ENCODE data around the gene HIF1A.
"Not testable (repeated sequence)": the region's sequence is repeated elsewhere in the genome, so short reads cannot be mapped to it uniquely, and the experiment has no call there.

The HIF1A gene

DNA sequence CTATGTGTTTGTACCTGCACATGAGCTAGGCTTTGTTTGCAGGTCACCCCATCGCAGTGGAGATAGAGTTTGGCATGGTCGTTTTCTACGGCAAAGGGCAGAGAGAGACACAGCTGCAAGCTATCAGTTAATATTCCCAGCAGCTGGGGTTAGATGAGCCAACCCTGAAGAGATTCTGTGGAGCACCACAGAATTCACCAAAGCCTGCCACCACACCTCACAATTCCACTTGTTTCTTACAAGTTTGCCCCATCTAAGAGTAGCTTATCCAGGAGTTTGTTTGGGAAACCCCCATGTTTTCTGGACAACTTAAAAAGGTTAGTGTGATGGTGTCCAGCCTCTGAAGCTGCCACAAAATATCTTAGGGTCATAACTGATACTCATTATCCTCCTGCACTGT, 20.0 kb upstream of the HIF1A start:
- no peak for DNase-seq

DNA sequence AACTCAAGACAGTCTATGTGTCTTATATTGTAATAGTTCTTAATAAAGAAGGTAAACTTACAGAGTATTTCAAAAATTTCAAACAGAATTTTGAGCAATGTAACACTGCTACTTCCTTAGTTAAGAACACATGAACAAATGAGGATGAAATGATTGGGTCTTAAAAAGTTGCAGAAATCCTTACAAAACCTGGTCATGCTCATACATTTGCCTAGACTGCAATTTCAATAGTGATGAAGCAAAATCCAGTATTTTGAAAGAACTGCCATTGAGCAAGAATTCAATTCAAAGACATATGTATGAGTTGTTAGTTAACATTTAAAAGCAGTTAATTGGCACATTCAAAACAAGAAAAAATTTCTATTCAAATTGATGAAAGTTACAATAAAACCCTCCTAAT, 17.8 kb upstream of the HIF1A start:
- no peak for DNase-seq

DNA sequence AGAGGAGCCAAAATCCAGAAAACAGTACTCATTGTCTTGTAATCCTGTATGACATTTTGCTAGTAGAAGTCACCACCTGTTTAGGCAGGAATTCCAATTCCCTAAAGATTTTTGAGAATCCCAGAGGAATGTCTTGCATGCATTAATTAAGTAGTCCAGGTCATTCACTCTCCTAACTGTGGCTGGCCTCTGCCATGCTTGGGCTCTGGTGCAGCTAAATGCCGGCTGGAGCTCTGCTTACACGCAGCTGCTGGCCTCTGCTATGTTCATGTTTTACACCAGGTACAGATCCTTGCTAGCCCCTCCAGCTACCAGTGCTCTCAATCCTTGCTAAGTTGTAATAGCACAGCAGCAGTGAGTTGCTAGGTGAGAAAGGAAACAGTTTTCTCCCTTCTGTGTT, 16.3 kb upstream of the HIF1A start:
- DNase-seq, result no peak

DNA sequence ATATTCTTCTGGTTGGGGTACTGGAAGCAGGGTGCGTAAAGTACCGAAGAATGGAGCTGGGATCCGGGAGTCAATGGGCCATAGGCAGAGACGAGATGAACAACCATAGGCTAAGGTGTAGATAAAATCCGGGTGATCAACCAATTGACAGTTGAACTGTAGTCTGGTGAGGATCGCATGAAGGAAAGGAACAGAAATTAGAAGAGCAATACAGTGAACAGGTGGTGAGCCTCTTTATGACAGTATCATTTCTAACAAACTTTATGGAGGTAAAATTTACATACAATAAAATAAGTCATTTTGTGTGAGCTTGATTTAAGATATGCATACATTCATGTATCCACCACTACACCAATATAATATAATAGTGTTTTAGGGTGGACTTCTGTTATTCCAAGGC, 13.9 kb upstream of the HIF1A start:
- DNase-seq, result no peak

DNA sequence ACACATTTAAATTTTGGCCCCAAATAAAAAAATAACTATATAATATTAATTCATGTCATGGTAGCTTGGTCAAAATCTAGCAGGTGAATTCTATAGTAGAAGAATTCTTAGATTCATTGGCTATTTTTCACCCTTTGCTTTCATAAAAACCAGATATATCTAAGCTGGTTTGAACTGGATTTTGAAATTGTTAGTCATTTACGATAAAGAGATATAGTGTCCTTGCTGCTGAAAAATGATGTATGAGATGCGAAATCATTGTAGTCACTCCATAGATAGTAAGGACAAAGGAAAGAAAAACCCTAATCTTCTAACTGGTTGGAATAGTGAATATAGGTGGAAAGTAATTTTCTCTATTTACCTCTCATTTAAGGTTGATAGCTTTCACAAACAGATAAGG, 12.2 kb upstream of the HIF1A start:
- DNase-seq, result no peak

DNA sequence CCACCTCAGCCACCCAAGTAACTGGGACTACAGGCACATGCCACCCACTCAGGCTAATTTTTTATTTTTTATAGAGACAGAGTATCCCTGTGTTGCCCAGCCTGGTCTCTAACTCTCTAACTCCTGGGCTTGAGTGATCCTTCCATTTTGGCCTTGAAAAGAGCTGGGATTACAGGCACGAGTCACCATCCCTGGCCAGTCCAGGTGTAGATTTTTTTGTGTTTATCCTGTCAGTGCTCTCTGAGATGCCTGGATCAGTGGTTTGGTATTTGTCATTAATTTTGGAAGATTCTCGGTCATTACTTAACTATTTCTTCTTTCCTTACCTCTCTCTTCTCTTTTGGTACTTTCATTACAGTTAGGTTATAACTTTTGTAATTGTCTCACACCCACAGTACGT, 5.3 kb upstream of the HIF1A start:
- no peak for DNase-seq

DNA sequence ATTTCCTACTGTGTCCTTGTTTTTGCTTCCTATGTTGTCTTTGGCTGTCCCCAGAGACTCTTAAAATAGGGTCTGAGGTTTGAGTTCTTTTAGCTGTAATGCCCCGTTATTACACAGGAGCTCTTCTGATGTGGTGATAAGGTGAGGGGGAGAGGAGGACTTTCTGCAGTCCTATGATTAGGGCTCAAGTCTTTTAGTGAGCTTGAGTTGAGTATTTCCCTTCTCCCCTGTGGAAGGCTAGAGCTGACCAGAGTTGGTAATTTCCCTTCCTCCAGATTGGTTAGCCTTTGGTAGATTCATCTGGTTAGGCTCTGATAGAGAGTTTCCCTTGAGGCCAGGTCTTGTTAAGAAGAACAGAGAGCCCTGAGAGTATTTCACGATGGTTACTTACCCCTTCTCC, 4.3 kb upstream of the HIF1A start:
- no peak for DNase-seq

DNA sequence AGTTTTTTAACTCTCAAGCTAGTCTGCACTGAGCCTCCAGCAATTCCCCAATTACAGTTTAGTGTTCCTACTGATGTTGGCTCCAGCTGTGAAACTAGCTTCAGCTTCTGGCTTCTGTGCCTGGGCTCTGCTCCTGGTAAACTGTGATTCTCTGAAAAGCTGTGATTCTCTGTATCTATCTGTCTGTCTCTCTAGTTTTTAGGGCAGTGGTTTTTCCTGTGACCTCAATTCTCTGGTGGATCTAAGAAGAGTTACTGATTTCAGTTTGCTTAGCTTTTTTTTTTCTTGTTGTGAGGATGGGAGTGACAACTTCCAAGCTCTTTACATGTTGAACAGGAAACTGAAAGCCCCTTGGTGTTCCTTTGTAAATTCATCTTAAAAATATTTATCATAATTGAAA, 3.8 kb upstream of the HIF1A start:
- DNase-seq, result no peak

DNA sequence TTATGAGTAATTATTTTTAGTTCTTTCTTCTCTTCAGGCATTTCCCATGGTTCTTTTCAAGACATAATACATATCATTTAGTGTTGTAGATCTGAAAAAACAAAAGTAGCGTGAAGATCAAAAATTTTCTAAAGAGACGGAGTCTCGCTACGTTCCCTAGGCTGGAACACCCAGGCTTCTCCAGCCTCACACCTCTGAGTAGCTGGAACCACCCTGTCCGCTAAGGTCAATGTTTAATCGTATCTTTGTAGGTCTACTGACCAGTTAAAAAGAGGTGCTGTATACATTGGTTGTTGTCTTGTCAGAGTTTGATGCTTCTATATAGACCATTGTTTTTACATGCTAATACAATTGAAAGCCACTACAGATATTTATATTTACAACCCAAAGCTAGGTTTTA, 1.3 kb upstream of the HIF1A start:
- DNase-seq, result no peak

DNA sequence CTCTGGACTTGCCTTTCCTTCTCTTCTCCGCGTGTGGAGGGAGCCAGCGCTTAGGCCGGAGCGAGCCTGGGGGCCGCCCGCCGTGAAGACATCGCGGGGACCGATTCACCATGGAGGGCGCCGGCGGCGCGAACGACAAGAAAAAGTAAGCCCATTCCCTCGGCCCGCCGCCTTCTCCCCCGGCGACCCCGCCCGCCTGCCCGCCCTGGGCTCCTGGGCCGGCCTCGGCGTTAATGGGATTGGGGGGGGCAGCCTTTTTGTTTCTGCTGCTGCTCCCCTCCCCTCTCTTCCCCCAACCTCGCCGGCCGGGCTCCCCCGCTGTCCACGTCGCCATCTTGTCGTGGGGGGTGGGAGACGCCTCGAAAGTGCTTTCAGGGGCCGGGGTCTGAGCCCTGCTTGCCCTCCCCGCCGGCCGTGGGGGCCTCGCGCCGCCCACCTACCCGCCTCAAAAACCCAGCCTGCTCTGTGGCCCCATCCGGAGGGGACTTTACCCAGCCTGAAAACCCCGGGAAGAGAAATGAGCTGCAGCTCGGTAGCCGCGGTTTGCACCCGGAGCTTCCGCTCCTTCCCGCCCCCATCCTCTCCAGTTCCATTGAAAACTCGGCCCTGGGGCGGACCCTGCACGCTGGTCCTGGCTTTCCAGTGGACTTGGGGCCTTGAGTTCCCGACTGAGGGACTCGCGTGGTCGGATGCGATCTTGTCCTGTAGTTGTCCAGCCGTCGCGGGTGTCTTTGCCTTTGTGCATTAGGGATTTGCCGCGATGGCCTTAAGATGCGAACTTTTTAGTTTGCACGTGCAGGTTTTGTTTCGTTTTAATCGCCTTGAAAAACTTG, 598 bp downstream of the HIF1A start:
- DNase-seq, result peak; percentile 24 to 59

DNA sequence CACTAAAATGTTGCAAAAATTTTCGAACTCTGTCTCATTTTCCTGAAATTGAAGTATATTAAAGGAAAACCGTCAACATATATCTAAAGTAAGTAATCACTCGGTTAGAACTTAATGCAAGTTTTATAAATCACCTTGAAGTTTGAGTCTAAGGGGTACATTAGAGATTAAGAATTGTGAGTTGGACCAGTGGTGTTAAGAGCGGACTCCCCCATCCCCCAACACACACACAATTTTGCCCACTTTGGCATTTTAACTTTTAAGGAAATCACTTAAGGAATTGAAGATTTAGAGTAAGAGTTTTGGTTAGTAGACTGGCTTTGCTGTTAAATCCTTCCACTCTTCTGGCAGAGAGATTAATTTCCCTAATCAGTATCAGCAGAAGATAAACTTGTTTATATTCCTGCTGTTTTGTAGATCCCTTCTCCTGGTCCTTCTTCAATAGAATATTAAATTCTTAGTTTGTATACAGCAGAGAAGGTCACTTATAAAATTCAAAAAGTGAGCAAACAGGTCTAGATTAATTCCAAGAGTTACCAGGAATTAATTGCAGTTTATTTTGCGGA, 1.5 kb downstream of the HIF1A start:
- no peak for DNase-seq

DNA sequence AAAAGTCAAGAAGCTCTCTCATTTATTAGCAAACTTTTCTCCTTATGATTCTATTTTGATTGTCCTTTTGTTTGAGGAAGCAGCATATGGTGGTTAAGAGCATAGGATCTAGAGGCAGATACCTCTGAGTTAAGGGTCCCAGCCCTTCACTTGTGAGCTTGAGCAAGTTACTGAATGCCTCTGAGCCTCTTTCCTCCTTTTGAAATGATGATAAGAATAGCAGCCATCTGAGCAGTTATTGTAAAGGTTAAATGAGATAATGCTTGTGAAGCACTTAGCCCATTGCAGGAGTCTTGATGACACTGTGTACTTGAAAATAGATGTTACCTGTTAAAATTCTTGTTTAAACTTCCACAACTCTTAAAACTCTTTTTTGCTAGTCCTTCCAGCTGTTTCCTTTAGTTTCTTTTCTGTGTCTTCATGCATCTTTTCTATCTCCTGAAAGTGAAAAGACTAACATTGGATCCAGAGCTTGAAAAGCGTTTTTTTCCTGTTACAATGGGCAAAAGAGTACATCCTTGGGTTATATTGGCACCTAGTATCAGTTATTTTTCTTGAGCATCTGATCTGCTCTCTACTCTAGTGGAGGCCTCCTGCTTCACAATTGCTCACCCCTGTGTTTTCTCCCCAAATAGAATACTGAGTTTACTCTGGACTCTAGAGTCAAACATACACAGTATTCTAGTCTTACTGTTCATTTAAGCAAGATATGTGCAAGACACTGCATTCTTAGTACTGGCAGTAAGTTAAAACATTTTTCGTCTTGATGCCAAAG, 3.1 kb downstream of the HIF1A start:
- no peak for DNase-seq

DNA sequence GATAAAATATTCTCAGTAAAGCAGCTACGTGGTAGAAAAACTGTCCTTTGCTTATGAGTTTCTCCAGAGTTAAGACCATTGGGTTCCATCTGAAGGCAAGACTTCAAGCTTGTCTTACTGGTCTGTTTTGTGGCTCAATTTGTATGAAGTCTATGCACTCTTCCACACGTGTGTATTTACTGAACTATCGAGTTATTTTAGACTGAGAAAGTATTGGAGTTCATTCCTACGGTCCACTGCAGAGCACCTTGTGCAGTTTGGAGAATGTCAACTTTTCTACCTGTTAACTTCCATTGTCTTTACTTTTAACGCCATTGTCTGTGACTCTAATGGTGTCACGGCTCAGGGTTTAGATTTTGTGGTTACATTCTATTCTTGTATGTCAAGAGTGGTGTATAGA, 3.7 kb downstream of the HIF1A start:
- no peak for DNase-seq

DNA sequence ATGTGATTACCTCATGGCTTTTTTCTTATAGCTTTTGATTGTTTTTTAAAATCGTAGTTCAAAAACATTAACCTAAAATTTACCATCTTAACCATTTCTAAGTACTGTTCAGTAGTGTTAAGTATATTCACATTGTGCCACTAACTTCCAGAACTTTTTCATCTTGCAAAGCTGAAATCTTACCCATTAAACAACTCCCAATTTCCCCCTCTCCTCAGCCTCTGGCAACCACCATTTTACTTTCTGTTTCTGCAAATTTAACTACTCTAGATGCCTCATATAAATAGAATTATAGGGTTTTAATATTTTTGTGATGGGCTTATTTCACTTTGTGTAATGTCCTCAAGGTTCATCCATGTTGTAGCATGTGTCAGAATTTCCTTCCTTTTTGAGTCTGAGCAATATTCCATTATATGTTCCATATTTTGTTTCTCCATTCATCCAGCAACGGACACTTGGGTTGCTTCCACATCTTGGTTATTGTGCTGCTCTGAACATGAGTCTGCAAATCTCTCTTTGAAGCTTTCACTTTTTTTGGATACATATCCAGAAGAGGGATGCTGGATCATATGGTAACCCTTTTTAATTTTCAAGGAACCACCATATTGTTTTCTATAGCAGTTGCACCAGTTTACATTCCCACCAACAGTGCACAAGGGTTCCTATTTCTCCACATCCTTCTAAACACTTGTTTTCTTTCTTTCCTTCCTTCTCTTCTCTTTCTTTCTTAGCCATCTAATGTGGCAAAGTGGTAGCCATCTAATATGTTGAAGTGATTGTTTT, 5.0 kb downstream of the HIF1A start:
- no peak for DNase-seq

DNA sequence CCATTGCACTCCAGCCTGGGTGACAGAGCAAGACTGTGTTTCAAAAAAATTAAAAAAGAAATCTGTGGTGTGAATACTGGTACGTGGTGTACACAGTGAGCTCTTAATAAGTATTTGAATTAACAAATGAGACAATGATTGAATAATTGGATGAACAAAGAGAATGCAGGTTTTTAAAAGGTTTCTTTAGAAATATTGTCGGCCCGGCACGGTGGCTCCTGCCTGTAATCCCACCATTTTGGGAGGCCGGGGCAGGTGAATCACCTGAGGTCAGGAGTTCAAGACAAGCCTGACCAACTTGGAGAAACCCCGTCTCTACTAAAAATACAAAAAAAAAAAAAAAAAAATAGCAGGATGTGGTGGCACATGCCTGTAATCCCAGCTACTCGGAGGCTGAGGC, 6.6 kb downstream of the HIF1A start:
- DNase-seq, result no peak

DNA sequence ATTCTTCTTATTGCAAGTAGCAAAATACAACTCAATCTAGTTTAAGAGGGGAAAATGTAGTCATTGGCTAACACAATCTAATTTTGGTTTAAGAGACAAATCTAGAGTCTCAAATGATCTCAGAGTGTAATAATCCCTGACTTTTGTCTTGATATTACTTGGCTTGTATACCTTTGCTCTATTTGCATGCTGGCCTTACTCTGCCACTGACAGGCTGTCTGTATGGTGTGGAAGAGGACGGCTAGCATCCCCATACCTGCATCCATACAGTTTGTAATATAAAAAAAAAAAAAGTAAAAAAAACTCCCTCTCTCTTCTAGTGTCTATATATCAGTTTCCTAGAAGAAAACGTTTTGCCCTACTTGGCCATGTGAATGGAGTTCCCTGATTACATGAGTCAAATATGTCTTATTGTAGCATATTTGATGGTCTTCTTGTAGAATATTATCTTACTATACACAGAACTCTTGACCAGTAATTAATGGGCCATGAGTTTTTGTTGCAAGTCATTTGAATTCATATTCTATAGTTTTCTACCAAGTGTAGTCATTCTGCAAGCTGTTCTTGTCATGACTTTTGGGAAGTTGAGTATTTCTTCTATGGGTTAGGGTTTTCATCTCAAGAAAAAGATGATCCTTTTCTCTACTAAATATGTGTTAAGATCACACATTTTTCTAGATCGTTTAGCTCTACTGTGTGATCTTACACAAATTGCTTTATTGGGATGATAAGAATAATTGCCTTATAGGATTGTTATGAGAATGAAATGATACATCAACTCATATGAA, 8.2 kb downstream of the HIF1A start:
- no peak for DNase-seq

DNA sequence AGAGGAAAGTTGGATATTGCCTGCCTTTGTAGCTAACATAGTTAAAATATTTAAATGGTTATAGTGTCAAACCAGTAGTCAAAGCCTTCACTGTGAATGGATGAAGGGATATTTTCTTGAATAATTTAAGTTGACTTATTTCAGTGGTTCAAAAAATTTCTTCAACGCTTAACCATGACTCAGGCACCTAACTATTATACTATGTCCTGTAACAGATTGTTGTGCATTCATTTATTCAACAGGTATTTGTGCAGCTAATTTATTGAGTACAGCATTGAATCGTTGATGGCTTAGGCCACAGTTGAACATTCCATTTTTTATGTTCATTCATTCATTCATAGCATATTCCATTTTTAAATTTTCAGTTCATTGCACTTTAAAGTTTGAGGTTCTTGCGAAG, 9.2 kb downstream of the HIF1A start:
- DNase-seq, result no peak

DNA sequence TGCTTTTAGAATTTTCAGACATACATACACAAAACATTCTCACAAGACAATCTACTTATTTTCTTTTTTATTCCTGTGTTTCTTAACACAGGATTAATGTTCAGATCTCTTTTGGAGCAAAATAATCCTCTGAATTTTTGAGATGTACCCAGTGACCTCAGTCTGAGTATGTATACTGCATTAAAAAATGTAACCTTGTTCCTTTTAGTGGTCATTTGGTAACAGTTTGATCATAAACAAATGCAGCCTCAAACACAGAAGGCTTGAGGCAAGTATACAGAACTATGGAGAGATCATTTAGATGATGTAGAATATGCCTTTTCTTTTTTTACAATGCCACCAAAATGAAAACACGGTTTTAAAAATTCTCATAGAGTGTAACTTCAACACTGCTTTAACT, 9.7 kb downstream of the HIF1A start:
- DNase-seq, result no peak

DNA sequence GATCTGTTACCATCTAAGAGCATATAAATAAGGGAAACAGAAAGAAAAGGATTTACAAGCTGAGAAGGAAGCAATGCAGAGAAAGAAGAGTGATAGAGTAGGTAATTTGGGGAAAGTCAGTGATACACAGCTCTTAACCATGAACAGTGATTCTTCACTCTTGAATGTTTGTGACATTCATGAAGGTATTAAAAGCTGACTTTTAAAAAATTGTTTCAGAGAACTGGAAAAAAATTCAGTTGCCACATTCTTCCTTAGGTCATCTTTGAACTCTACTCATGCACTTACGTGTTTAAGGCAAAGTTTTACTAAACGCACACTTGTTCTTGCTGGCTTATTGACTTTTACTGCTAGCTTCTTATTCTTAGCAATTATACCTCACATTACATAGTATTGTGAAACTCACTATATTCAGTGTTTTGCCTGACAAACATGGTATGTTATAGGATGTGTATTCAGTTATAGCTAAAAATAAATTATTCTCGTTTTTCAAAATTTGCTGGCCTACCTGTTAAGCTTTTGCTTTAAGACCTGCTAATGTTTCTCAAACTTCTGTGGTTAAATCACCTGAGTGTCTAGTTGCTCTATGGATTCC, 10.9 kb downstream of the HIF1A start:
- no peak for DNase-seq

DNA sequence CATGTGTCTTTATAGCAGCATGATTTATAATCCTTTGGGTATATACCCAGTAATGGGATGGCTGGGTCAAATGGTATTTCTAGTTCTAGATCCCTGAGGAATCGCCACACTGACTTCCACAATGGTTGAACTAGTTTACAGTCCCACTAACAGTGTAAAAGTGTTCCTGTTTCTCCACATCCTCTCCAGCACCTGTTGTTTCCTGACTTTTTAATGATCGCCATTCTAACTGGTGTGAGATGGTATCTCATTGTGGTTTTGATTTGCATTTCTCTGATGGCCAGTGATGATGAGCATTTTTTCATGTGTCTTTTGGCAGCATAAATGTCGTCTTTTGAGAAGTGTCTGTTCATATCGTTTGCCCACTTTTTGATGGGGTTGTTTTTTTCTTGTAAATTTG, 12.5 kb downstream of the HIF1A start:
- DNase-seq, result not testable (repeated sequence)

DNA sequence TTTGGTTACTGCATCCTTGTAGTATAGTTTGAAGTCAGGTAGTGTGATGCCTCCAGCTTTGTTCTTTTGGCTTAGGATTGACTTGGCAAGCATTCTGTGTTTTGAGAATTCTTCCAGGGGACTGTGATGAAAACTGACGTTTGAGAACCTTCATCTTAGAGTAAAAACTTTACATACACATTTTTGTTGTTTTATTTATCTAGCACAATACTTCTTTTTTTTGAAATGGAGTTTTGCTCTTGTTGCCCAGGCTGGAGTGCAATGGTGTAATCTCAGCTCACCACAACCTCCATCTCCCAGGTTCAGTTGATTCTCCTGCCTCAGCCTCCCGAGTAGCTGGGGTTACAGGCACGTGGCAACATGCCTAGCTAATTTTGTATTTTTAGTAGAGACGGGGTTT, 13.4 kb downstream of the HIF1A start:
- not testable (repeated sequence) for DNase-seq

Data from SW 1271 (cell line).